Esophagus squamous epithelium (tissue), 5 donors: Measurements from ENCODE around the gene TLE6. TPM values are rescaled to one million over a fixed set of nuclear protein-coding genes. Genes with fewer than 3 reads are reported as not detected.

ENCODE experiments used
- DNase-seq: peaks from one replicate; lab custom pipeline; 2025; lab: John Stamatoyannopoulos, UW
- H3K27ac ChIP-seq, 4 donors: fragments of 200-600 bp; sonication (generic); one replicate each; pipeline ENCODE4 v1.5.1; 2016 to 2019; ENCODE audit warnings: mild to moderate bottlenecking in 1 of 4
- H3K27me3 ChIP-seq, 4 donors: fragments of 200-600 bp; sonication (generic); 1 replicate in 3 of 4; 2 replicates in 1 of 4; pipeline versions ENCODE4 v1.5.1 to v1.6.0; 2017 to 2021; ENCODE audit warnings: antibody characterized with exemption in 1 of 4
- H3K36me3 ChIP-seq, 3 donors: fragments of 200-600 bp; sonication (generic); one replicate each; pipeline ENCODE4 v1.5.1; 2016 to 2019
- H3K4me1 ChIP-seq, 3 donors: fragments of 200-600 bp; sonication (generic); one replicate each; pipeline ENCODE4 v1.5.1; 2017 to 2019
- H3K4me3 ChIP-seq, 4 donors: fragments of 200-600 bp; sonication (generic); 1 replicate in 3 of 4; 2 replicates in 1 of 4; pipeline ENCODE4 v1.5.1; 2016 to 2019; ENCODE audit warnings: mild to moderate bottlenecking in 2 of 4, moderate library complexity in 1 of 4
- H3K9me3 ChIP-seq, 3 donors: fragments of 200-600 bp; sonication (generic); one replicate each; pipeline ENCODE4 v1.5.1; 2016 to 2019
- CTCF ChIP-seq, 6 experiments: fragments of 450-650 bp in 4 of 6; fragments of 200-600 bp in 2 of 6; sonication (generic) in 2 of 6; IDR thresholded peaks; one replicate each; pipeline ENCODE4 v1.5.1; 2016 to 2019; ENCODE audit warnings: antibody characterized with exemption in 6 of 6, mild to moderate bottlenecking in 4 of 6, moderate library complexity in 4 of 6
- POLR2A ChIP-seq, 4 donors: fragments of 450-650 bp; IDR thresholded peaks; one replicate each; pipeline ENCODE4 v1.6.1; 2017; ENCODE audit warnings: antibody characterized with exemption in 4 of 4, mild to moderate bottlenecking in 4 of 4, moderate library complexity in 3 of 4
- WGBS, 2 donors: methylation state at CpG; one replicate each; pipeline ENCODE4 v1.1.5; 2018; 5-methylcytosine and 5-hydroxymethylcytosine counted together
- intact Hi-C: fragments of 100-400 bp; cut with DNase I; formaldehyde crosslinking; loops from one replicate; pipeline ENCODE4 v1.15.0; 2022
- total RNA-seq, 4 donors: library from RNA; depleted of rRNA; stranded (reverse); fragments of >200 nt; gene quantifications; one replicate each; pipeline ENCODE4 v1.1.0, GENCODE V29; 2016
- donor health status: DM: yes; HTN: yes; CAD: no.

The TLE6 gene
- total RNA-seq, 4 donors from 2014 or later, result 0.59 to 3.3 (median 1.9) TPM; not detected in 1

- H3K9me3 ChIP-seq, result no peaks in the 10 kb centered on the region
- no peak overlapping the region for H3K4me3 ChIP-seq
- TF ChIP-seq CTCF (IDR thresholded peaks at IDR 0.05) (no peak), POLR2A (IDR thresholded peaks at IDR 0.05) (no peak)
- H3K27ac ChIP-seq, result no peak overlapping the region
- H3K36me3 ChIP-seq, result no peaks in the 10 kb centered on the region
- no peak for DNase-seq
- WGBS, 2 donors, result 88 to 95% methylated on average over 5 of the region's 5 CpGs
- peaks cover 5 to 33% (median 7%) of the 10 kb centered on the region in 3 donors for H3K4me1 ChIP-seq
- intact Hi-C loops, result loop anchor here (5.0 to 10.0 kb wide), 2 partner anchors 110 to 137 kb away; no protein-coding TSS in a partner anchor
- no peaks in the 10 kb centered on the region for H3K27me3 ChIP-seq
These were observed 12.5 kb upstream of the TLE6 start for GRCh38 chr19:2964874-2965273.

GRCh38 chr19:2967972-2968371 lies 9.4 kb upstream of the TLE6 start:
- Histone ChIP-seq H3K4me3 (no peak overlapping the region), H3K27ac (no peak overlapping the region), H3K27me3 (no peaks in the 10 kb centered on the region), H3K4me1 (peaks cover 10 to 50% (median 23%) of the 10 kb centered on the region in 3 donors), H3K9me3 (no peaks in the 10 kb centered on the region), H3K36me3 (no peaks in the 10 kb centered on the region)
- intact Hi-C loops, result loop anchor here (10.0 kb wide), 1 partner anchor 107 kb away; no protein-coding TSS in a partner anchor
- 71 to 72% methylated on average over 8 of the region's 8 CpGs for WGBS, 2 donors
- DNase-seq, result no peak
- no peak for TF ChIP-seq POLR2A (IDR thresholded peaks at IDR 0.05)
- TF ChIP-seq CTCF (IDR thresholded peaks at IDR 0.05), result no peak

GRCh38 chr19:2969104-2969504 lies 8.3 kb upstream of the TLE6 start:
- Histone ChIP-seq H3K9me3 (no peaks in the 10 kb centered on the region), H3K27ac (peak overlapping the region; percentile 36 to 86 (median 75)), H3K4me3 (no peak overlapping the region), H3K27me3 (no peaks in the 10 kb centered on the region), H3K36me3 (no peaks in the 10 kb centered on the region), H3K4me1 (peaks cover 11 to 58% (median 29%) of the 10 kb centered on the region in 3 donors)
- 17 to 19% methylated on average over 4 of the region's 5 CpGs for WGBS, 2 donors
- intact Hi-C loops, result loop anchor here (10.0 kb wide), 1 partner anchor 106 kb away; no protein-coding TSS in a partner anchor
- no peak for DNase-seq
- TF ChIP-seq CTCF (IDR thresholded peaks at IDR 0.05), result no peak
- TF ChIP-seq POLR2A (IDR thresholded peaks at IDR 0.05), result no peak

GRCh38 chr19:2970201-2970835 lies 7.0 kb upstream of the TLE6 start:
- DNase-seq, result no peak
- TF ChIP-seq POLR2A (IDR thresholded peaks at IDR 0.05) (no peak), CTCF (IDR thresholded peaks at IDR 0.05) (no peak)
- H3K4me3 ChIP-seq, result no peak overlapping the region
- H3K27me3 ChIP-seq, result no peaks in the 10 kb centered on the region
- WGBS, 2 donors, result 59 to 76% methylated on average over 7 to 9 of the region's 9 CpGs
- H3K27ac ChIP-seq, result peak overlapping the region; percentile 62 to 88 (median 76)
- no peaks in the 10 kb centered on the region for H3K36me3 ChIP-seq
- peaks cover 23 to 70% (median 42%) of the 10 kb centered on the region in 3 donors for H3K4me1 ChIP-seq
- H3K9me3 ChIP-seq, result no peaks in the 10 kb centered on the region
- intact Hi-C loops, result no loop called here

- intact Hi-C loops, result no loop called here
- peaks cover 46 to 97% (median 66%) of the 10 kb centered on the region in 3 donors for H3K4me1 ChIP-seq
- H3K36me3 ChIP-seq, result no peaks in the 10 kb centered on the region
- no peak for DNase-seq
- WGBS, 2 donors, result 59 to 72% methylated on average over 8 of the region's 8 CpGs
- H3K4me3 ChIP-seq, result no peak overlapping the region
- H3K27ac ChIP-seq, result peak overlapping the region; percentile 1 to 88 (median 79)
- TF ChIP-seq POLR2A (IDR thresholded peaks at IDR 0.05), result no peak
- H3K27me3 ChIP-seq, result no peaks in the 10 kb centered on the region
- no peaks in the 10 kb centered on the region for H3K9me3 ChIP-seq
These were observed 4.1 kb upstream of the TLE6 start for GRCh38 chr19:2973229-2973628.
